Lower leg skin (tissue), 3 donors: ENCODE results near the gene IL2RA.

Source experiments
- POLR2A ChIP-seq, 2 donors: fragments of 450-650 bp; IDR thresholded peaks; one replicate each; pipeline ENCODE4 v1.6.1; 2016 to 2017; ENCODE audit warnings: antibody characterized with exemption in 2 of 2, mild to moderate bottlenecking in 1 of 2, moderate library complexity in 1 of 2
- TF ChIP-seq, protein P1 (sequence below), 3 donors: fragments of 450-650 bp; IDR thresholded peaks; one replicate each; pipeline ENCODE4 v1.5.1; 2016; ENCODE audit warnings: antibody characterized with exemption in 3 of 3, mild to moderate bottlenecking in 3 of 3, moderate library complexity in 2 of 3

GRCh38 chr10:5968681-5969453 lies 93.3 kb downstream of the IL2RA start:
- TF ChIP-seq, protein P1, sequence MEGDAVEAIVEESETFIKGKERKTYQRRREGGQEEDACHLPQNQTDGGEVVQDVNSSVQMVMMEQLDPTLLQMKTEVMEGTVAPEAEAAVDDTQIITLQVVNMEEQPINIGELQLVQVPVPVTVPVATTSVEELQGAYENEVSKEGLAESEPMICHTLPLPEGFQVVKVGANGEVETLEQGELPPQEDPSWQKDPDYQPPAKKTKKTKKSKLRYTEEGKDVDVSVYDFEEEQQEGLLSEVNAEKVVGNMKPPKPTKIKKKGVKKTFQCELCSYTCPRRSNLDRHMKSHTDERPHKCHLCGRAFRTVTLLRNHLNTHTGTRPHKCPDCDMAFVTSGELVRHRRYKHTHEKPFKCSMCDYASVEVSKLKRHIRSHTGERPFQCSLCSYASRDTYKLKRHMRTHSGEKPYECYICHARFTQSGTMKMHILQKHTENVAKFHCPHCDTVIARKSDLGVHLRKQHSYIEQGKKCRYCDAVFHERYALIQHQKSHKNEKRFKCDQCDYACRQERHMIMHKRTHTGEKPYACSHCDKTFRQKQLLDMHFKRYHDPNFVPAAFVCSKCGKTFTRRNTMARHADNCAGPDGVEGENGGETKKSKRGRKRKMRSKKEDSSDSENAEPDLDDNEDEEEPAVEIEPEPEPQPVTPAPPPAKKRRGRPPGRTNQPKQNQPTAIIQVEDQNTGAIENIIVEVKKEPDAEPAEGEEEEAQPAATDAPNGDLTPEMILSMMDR (IDR thresholded peaks at IDR 0.05): no peak
- no peak for TF ChIP-seq POLR2A (IDR thresholded peaks at IDR 0.05)
